HG02588 (cell line): Measurements from ENCODE around the gene NUP188.

Experiments used
- ATAC-seq: cut with Tn5 transposase; IDR thresholded peaks from one replicate; pipeline ENCODE4 v1.9.1; 2021; ENCODE audit warnings: mild to moderate bottlenecking, moderate library complexity; ENCODE audit not compliant: unreplicated experiment

The NUP188 gene

DNA sequence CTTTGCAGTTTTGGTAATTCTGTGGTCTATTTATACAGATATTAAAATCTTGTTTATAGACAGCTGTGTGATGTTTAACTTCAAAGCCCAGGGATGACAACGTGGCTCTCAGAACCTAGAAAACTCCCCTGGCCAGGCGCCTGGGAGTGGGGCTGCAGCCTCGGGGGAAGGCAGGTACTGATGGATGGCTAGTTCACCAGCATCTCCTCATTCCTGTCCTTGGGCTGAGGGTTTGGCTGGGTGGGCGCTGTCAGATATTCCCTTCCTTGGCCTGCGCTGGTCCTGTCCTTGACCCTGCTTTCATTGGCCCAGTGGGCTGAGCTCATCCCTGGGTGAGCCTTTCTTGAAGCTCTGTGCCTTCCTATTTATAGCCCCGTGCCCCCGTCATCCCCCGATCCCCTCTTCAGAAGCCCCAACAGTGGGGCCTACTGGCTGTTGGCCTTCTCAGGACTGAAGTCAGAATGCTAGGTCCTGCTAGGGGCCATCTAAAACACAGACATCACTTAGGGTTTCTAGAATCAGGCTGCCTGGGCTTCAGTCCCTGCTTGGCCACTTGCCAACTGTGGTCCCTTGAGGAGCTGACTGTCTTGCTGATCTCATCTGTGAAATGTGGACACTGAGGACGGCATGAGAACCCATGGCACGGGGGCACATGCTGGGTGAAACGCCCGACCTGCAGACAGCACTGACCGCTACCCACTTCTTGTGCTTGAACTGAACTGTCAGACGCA lies 59.7 kb downstream of the NUP188 start:
- ATAC-seq = no peak

GRCh38 chr9:129007766-129008468 lies 60.4 kb downstream of the NUP188 start:
- no peak for ATAC-seq

DNA sequence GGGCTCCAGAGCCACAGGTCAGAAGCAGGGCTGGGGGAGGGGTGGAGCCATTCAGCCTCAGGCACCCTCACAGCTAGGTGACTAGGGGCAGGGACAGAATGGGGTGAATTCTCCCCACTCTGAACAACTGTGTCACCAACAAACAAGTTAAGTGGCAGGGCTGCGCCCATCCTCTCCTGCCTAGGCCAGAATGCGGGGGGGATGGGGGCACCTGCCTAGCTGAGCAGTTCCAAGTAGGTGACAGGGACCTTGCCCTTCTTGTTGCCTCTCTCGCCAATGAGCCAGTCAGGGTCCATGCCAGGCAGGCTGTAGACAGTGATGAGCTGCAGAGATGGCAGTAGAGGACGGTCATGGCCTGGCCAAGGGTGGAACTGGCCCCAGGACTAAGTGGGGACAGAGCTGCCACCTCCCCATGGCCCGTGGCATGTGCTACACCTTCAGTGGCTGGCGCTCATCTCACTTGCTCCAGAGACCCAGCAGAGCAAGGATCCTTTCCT lies 61.0 kb downstream of the NUP188 start:
- ATAC-seq = no peak

GRCh38 chr9:129008986-129009583 lies 61.6 kb downstream of the NUP188 start:
- ATAC-seq = no peak

DNA sequence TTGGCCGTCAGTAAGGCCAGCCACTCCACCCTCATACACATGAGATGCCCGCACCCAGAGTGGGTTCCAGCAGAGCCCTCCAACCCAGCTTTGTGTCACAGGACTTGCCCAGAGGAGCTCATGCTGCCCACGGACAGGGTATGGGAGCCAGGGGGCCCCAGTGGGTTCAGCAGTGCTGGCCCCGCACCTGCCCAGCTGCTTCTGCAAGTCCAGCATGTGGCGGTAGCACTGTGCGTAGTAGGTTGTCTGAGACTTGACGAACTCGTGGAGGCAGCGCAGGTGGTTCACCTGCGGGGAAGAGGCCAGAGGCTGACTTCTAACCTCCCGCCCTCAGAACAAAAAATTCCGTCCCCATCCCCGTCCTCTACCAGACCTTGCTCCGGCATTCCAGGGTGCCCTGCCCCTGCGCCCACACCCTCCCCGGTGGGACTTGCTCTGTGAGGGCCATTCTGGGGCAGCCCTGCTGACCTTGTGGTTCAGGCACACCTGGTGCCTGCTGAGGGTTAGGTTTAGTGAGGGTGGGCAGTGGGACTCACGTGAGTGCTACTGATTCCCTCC lies 62.2 kb downstream of the NUP188 start:
- ATAC-seq = no peak

GRCh38 chr9:129010267-129010975 lies 62.9 kb downstream of the NUP188 start:
- no peak for ATAC-seq

DNA sequence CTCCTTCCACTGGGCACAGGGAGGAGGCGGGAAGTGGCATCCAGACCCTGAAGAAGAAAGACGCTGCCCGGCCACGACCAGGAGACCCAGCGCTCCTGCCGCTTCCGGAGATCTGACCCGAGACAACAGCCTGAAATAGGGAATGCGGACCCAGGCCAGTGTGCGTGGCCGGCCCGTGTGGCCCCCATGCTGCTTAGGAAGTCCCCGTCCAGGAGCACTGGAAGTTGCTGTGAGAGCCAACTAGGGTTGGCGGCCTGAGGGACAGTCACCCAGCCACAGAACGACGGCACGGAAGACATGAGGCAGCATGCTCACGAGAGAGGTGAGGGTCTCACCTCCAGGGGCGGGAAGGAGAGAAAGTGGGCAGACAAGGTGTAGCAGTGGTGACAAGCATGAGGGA lies 63.7 kb downstream of the NUP188 start:
- ATAC-seq = no peak

- no peak for ATAC-seq
Measured at GRCh38 chr9:129011761-129012181, 64.3 kb downstream of the NUP188 start.

DNA sequence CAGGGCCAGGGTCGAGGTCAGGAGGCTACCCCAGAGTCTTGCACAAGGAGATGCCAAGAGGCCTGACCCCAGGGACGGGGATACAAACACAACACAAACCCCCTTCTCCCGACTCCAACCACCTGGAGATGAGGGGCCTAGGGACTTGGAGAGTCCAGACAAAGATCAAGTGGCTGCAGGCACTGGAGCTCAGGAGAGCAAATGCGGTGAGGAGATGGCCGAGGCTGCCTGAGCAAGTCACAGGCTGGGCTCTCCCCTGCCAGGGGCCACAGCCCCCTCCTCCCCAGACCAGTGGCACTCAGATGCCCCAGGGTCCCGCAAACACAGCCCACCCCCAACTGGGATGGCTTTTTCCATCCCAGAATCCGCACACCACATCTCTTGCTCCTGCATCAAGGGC lies 64.8 kb downstream of the NUP188 start:
- no peak for ATAC-seq

DNA sequence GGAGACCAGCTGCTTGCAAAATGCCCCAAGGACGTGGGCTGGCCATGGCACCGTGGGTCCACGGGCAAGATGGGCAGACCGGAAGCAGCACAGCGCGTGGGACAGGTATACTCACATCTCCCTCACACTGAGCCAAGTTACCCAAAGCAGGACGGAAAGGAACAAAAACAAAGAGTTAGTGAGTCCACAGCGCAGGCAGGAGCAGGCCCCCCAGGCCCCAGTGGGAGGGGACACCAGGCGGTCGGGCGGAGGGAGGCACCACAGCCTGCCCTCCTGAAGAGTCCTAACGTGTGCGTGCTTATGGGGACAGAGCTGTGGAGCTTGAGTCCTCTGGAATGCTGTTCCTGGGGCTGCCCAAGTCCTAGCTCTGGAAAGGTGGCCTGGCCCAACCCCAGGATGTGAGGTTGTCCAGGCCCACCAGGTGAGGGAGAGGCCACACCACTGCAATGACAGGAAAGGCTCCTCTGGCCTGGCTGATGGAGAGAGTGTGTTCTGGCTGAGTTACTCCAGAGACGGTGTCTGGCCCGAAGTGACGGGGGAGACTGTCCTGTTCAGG lies 65.5 kb downstream of the NUP188 start:
- no peak for ATAC-seq

- ATAC-seq = no peak
Measured at GRCh38 chr9:129013674-129014073, 66.2 kb downstream of the NUP188 start.

- no peak for ATAC-seq
Measured at GRCh38 chr9:129014124-129014523, 66.6 kb downstream of the NUP188 start.

GRCh38 chr9:129014608-129015007 lies 67.1 kb downstream of the NUP188 start:
- no peak for ATAC-seq

DNA sequence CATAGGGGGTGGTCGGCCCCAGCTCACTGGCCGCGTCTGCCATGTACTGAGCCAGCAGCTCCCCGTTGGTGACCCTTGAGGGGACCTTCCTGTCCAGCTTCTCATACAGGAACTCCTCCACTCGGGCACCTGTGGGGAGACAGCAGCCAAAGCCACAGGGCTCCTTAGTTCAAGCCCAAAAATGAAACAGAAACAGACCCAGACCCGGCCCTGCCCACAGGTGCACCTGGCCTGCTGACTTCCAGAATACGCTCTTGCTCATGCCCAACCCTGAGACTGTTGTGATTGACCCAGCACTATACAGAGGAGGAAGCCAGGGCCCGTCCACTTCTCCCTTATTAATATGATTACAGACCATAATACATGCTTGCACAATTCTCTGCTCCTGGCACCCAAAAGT lies 73.6 kb downstream of the NUP188 start:
- no peak for ATAC-seq

- ATAC-seq = no peak
Measured at GRCh38 chr9:129022037-129022436, 74.5 kb downstream of the NUP188 start.

GRCh38 chr9:129023036-129023907 lies 75.8 kb downstream of the NUP188 start:
- ATAC-seq = no peak

- no peak for ATAC-seq
Measured at GRCh38 chr9:129023908-129024233, 76.4 kb downstream of the NUP188 start.

DNA sequence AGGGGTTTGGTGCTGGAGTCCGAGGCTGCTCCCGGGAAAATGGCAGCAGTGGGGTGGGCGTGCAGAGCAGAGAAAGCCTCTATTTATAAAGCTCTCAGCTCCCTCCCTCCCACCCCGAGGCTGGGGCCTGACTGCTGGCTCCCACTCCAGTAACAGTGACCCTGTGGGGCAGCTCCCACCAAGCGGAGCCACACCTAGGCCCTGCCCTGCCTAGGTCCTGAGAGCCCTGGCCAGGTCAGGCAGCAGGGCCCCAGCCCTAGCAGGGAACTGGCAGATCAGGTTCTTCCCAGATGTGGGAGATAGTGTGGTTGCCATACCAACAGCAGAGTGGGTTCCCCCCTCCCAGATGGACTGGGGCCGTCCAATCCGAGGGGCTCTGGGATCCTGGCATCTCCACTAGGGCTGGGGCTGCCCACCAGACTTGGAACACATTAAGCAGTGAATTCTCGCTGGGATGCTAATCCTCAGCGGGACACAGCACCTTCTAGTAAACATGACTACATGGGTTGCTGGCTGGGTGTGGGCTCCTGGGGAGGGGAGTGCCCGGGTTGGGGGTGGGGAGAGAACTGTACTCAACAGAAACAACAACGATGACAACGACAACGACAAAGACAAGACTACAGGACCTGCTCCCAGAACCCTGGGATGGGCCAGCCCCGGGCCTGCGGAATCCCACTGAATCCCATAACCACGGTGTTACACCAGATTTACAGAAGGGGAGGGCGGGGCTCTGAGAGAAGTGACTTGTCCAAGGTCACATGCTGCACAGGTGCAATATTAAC lies 79.1 kb downstream of the NUP188 start:
- no peak for ATAC-seq

DNA sequence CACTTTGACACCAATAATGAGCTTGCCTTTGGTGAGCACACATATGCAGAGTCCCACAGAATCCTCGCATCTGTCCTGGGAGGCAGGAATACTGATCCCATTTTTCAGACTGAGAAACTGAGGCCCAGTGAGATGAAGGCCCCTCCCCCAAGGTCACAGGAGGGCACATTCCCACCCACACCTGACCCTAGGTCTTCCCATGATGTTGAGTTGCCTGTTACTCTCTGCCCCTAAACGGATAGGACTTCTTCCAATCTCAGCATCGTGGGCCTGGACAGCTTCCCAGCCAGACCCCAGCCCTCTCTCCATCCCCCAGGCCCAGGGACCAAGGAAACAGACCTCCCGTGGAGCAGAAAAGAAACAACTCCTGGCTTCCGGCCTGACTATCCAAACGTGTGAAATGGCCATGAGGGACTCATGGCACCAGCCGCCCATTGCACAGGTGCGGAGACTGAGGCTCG lies 79.8 kb downstream of the NUP188 start:
- ATAC-seq = no peak
